ENCODE results near the gene RPS6KA4.

The RPS6KA4 gene

DNA sequence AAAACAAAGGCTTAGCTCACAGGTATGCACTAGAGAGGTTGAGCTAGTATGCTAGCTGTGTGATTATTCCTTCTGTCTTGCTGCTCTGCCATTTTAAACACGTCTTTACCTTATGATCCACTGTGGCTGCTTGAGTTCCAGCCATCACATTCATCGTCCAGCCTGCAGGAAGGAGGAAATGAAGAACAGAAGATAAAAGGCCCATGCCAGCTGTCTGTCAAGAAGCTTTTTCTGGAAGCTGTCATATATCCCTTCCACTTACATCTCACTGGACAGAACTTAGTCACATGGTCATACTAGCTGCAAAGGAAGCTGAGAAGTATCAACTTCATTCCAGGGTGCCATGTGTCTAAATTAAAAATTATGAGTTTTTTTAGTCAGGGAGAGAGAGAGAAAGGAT lies 31.6 kb upstream of the RPS6KA4 start:
- no peak for DNase-seq (ENCODE audit: low spot score)

DNA sequence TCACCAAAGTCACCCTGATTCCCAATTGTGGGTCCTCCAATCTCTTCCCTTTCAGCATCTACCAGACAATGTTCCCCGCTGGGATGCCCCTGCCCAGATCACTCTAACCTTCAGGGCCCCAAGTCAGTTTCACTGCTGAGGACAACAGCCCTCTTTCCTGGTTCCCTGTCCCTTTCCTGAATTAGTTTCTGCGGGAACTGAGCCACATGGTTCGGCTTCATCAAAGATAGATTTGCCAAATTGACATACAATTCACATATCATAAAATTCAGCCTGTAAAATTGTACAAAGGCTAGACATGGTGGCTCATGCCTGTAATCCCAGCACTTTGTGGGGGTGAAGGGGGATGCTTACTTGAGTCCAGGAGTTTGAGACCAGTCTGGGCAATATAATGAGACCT lies 31.0 kb upstream of the RPS6KA4 start:
- no peak for DNase-seq (ENCODE audit: low spot score)

DNA sequence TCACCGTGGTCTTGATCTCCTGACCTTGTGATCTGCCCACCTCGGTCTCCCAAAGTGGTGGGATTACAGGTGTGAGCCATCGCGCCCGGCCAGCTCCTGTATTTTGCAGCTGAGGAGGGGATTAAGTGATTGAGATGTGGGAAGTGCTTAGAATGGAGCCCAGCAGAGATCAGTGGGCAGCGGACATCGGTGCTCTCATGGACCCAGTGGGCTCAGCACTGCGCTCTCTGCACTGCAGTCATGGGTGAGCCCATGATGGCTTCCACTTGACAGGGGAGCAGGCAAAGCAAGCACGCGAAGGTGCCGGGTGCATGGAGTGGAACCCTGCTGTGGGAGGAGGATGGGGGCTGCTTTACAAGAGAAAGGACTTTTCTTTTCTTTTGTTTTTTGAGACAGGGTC lies 28.1 kb upstream of the RPS6KA4 start:
- no peak for DNase-seq (ENCODE audit: low spot score)

DNA sequence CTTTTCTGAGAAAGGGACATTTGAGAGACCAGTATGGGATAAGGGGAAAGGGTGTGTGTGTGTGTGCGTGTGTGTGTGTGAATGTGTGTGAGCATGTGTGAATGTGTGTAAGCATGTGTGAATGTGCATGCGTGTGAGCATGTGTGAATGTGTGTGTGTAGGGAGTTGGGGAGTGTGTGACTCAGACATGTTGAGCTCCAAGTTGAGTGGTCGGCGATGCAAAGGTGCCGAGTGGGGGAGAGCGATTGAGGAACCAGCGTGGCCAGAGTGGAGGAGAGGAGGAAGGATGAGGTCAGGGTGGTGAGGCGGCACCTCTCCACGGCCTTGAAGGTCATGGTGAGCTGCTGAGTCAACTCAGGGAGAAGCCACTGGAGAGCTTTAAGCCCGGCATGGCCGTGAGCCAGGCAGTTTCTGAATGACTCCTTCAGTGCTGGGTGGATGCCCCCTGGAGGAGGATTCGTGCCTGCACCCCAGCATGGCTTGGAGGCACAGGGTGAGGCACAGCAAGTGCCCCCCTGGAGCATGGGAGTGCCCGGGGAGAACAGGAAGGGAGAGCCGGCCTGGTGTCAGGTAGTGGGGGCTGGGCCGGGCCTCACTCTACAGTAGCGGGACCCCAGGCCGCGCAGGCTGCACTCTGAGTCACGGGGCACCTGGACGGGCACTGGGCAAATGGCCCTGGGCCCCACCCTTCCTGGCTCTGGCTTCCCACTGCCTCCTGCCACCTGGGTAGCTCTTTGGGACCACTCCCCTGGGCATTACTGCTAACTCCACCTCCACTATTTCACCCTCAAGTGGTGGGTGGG lies 27.2 kb upstream of the RPS6KA4 start:
- DNase-seq (ENCODE audit: low spot score) = no peak

DNA sequence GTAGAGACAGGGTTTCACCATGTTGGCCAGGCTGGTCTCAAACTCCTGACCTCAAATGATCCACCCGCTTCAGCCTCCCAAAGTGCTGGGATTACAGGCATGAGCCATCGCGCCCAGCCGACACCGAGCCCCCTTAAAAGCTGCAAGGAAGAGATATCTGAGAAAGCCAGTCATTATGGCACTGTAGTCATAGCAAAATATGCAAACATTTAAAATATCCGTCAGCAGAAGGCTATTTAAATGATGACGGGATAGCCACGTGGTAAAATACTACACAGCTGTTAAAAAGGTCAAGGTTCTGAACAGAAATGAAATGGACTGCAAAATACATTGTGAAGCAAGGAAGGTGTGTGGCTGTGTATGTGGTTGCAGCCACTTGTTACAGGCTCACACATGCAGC lies 25.4 kb upstream of the RPS6KA4 start:
- DNase-seq (ENCODE audit: low spot score) = no peak

DNA sequence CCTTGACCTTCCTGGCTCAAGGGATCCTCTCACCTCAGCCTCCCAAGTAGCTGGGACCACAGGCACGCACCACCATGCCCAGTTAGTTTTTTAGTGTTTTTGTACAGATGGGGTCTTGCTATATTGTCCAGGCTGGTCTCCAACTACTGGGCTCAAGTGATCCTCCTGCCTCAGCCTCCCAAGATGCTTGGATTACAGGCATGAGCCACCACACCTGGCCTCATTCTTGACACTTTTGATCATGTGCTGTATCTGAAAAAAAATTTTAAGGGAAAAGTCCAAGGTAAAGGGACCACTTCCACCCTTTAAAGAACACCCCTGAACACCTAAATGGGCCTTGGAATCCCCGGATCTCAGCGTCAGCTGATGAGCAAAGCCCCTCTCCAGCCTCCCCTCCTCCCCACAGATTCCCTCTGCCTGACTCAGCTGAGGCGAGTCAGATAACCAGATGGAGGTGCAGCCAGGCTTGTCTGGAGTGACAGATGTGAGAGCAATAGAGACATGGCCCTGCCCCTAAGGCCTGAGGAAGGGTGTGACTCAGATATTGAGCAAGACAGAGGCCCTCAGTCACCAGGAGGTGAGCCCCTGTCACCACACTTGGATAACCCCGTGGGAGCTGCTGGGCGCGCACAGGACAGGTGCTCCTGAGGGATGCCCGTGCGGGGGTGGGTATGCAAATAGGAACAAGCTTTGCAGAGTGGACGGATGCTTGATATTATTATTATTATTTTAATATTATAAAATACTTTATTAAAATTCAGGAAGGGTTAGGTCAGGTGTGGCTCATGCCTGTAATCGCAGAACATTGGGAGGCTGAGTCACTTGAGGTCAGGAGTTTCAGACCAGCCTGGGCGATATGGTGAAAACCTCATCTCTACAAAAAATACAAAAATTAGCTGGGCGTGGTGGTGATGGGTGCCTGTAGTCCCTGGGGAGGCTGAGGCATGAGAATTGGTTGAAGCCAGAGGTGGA lies 23.9 kb upstream of the RPS6KA4 start:
- DNase-seq (ENCODE audit: low spot score) = no peak

DNA sequence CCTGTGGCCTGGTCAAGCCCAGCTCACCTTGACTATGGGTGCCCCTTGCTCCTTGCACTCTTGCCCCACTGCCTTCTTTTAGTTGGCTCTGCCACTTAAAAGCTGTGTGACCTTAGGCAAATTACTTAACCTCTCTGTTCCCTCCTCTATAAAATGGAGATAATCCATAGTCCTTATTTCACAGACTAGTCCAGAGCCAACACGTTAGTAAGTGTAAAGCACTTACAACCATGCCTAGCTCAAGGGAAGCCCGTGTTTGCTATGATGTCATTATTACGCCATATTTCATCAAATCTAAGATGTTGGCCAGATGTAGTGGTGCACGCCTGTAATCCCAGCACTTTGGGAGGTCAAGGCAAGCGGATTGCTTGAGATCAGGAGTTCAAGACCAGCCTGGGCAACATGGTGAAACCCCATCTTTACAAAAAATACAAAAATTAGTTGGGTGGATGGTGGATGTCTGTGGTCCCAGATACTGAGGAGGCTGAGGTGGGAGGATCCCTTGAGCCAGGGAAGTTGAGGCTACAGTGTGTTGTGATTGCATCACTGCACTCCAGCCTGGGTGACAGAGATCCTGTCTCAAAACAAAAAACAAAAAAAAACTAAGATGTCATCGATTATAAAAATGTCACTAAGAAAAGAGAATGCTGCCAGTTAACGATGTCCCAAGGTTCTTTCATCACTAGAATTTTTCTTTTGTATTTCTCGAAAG lies 21.3 kb upstream of the RPS6KA4 start:
- DNase-seq (ENCODE audit: low spot score) = no peak

DNA sequence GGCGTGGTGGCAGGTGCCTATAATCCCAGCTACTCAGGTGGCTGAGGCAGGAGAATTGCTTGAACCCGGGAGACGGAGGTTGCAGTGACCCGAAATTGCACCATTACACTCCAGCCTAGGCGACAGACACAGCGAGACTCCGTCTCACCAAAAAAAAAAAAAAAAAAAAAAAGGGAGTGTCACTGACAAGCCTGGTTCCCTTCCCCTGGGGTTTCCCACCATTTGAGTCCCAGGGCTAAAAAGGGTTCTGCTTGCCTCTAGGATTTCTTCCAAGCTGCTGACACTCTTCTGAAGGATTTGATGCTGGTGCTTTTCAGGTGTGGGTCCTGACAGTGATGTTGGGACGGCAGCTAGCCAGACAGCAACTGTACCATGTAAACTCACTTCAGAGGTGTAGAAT lies 20.2 kb upstream of the RPS6KA4 start:
- DNase-seq (ENCODE audit: low spot score) = no peak

DNA sequence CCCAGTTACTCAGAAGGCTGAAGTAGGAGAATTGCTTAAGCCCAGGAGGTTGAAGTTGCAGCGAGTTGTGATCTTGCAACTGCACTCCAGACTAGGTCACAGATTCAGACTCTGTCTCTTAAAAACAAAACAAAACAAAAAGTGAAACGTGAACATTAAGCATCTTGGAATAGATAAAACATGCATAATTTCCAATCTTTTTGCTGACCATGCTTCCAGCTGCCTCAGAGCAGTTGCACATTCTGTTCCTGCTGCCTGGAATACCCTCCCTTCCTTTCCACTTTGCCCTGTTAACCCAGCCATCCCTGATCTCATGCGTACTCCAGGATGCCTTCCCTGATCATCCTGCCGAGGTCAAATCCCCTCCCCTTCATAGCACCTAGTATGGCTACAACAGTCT lies 19.7 kb upstream of the RPS6KA4 start:
- DNase-seq (ENCODE audit: low spot score) = no peak

DNA sequence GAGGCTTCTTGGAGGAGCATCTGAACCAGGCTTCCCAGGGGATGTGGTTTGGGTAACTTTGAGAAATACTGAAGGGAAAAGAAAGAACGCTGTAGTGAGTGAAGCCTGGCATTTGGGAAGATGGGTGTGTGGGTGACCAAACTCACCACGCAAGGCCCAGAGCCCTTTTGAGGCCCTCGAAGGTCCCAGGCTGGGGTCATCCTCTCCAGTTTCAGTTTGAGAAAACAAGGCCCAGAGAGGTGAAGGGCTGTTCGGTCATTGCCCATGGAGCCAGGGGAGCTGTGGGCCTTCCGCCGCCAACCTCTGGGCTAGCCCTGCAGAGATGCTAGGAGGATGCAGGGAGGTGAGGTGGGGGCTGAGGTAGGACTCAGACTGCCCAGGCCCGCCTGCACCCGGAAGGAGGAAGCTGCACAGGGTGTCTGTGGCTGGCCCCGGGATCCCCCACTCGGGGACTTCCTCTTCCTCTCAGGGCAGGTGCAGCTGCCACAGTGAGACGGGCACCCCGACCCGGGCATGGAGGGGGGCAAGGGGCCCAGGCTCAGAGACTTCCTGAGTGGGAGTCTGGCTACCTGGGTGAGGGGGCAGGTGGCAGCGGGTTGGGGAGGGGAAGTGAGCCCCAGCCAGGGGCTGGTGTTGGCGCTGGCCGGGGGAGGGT lies 19.1 kb upstream of the RPS6KA4 start, which contains the start of gene CCDC88B:
CCDC88B (plus strand) TSS at position 451 of the 655 bp plus-strand sequence; CDS start at position 514, 63 bp downstream.
- no peak for DNase-seq (ENCODE audit: low spot score)

DNA sequence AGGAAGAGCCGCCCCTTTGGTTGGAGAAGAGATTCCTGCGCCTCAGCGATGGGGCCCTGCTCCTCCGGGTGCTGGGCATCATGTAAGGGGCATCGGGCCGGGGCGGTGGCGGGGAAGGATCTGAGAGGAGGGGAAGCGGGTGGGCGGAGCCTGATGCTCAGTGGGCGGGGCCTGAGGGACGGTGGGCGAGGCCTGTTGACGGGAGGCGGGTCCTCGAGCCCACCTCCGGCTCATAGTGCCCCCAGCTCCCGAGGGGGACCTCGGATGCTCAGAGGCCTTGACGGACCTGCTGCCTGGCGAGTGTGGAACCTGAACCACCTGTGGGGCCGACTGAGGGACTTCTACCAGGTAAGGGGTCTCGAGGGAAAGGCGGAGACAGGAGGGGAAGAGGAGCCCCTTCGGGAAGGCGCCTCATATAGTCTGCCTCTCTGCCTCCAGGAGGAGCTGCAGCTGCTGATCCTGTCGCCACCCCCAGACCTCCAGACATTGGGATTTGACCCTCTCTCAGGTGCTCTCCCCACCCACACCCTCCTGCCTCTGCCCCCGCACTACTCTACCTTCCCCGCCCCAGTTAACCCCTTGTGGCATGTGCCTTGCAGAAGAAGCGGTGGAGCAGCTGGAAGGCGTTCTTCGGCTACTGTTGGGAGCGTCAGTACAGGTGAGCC lies 18.2 kb upstream of the RPS6KA4 start:
- DNase-seq (ENCODE audit: low spot score) = no peak

DNA sequence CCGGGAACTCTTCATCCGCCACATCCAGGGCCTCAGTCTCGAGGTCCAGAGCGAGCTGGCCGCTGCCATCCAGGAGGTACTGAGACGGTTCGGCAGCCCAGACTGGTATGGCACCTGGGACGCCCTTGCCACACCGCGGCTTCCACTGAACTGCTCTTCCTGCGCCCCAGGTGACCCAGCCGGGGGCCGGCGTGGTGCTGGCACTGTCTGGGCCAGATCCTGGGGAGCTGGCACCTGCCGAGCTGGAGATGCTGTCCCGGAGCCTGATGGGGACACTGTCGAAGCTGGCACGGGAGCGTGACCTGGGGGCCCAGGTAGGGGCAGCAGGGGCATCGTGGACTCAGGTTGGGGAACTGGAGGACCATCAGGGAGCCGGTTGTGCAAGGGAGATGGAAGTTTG lies 17.5 kb upstream of the RPS6KA4 start:
- DNase-seq (ENCODE audit: low spot score) = no peak

DNA sequence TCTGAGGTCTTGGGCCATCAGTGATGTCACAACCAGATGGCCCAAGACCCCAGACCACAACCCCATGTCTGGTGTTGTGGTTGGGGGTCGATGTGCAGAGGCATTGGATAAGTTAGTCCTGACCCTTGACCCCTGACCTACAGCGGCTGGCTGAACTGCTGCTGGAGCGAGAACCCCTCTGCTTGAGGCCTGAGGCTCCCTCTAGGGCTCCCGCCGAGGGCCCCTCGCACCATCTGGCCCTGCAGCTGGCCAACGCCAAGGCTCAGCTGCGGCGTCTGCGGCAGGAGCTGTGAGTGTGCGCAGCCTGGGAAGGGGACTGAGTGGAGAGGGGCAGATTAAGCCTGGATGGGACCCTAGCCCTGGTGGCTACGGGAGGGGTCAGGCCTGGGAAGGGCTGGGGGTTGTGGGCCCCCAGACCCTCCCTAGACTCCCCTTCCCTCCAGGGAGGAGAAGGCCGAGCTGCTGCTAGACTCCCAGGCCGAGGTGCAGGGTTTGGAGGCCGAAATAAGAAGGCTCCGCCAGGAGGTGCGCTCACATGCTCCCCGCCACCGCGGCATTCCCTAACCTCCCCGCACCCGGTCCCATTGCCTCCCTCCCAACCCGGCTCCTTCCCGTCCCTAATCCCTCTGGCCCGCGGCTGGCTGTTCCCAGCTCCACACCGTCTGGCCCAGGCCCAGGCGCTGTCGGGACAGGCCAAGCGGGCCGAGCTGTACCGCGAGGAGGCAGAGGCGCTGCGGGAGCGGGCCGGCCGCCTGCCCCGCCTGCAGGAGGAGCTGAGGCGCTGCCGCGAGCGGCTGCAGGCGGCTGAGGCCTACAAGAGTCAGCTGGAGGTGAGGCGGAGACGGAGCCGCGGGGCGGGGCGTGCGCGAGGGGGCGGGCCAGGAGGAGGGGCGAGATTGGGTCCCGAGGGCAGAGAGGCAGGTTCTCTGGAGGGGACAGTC lies 16.8 kb upstream of the RPS6KA4 start:
- DNase-seq (ENCODE audit: low spot score) = peak; percentile 90

DNA sequence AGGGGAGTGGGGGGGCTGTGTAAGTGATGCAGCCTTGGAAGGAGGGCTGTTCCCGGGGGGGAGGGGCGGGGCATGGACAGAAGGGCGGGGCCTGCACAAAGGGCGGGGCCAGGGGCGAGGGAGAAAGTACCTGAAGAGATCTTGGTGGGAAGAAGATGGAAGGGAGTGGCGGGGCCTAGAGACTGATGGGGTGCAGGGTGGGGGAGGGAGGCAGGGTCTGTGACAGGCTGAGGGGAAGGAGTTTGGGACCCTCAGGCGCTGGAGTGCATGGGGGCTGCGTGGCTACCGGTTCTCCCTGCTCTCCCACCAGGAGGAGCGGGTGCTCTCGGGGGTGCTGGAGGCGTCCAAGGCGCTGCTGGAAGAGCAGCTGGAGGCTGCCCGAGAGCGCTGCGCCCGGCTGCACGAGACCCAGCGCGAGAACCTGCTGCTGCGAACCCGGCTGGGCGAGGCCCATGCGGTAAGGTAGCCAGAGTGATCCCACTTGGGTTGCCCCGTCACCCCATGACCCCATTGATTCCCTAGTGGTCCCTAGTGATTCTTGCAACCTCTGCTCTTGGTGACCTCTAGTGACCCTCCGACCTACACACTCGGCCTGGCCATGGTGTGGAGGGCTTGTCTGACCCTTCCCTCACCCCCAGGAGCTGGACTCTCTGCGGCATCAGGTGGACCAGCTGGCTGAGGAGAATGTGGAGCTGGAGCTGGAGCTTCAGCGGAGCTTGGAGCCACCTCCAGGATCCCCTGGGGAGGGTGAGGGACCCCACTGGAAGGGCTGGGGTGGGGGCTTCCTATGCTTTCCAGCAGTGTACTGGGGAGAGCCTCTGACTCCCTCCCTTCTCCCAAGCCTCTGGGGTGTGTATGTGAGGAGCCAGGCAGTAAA lies 15.9 kb upstream of the RPS6KA4 start:
- DNase-seq (ENCODE audit: low spot score) = no peak

DNA sequence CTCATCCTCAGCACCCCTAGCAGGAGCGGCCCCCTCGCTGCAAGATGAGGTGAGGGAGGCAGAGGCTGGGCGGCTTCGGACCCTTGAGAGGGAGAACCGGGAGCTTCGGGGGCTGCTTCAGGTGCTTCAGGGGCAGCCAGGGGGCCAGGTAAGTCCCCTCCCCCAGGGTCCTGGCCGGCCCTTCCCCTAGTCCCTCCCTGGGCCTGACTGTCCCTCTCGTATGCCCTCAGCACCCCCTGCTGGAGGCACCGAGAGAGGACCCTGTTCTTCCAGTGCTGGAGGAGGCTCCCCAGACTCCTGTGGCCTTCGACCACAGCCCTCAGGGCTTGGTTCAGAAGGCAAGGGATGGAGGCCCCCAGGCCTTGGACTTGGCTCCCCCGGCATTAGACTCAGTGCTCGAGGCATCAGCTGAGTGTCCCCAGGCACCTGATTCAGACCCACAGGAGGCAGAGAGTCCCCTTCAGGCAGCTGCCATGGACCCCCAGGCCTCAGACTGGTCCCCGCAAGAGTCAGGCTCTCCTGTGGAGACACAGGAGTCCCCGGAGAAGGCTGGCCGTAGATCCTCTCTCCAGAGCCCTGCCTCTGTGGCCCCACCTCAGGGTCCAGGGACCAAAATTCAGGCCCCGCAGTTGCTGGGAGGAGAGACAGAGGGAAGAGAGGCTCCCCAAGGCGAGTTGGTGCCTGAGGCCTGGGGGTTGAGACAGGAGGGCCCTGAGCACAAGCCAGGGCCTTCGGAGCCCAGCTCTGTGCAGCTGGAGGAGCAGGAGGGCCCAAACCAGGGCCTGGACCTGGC lies 15.0 kb upstream of the RPS6KA4 start:
- DNase-seq (ENCODE audit: low spot score) = no peak

DNA sequence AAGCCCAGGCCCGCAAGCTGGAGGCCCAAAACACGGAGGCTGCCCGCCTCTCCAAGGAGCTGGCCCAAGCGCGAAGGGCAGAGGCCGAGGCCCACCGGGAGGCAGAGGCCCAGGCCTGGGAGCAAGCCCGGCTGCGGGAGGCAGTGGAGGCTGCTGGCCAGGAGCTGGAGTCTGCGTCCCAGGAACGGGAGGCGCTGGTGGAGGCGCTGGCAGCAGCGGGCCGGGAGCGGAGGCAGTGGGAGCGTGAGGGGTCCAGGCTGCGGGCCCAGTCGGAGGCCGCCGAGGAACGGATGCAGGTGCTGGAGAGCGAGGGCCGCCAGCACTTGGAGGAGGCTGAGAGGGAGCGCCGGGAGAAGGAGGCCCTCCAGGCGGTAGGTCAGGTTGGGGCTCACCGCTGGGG lies 14.2 kb upstream of the RPS6KA4 start:
- no peak for DNase-seq (ENCODE audit: low spot score)

DNA sequence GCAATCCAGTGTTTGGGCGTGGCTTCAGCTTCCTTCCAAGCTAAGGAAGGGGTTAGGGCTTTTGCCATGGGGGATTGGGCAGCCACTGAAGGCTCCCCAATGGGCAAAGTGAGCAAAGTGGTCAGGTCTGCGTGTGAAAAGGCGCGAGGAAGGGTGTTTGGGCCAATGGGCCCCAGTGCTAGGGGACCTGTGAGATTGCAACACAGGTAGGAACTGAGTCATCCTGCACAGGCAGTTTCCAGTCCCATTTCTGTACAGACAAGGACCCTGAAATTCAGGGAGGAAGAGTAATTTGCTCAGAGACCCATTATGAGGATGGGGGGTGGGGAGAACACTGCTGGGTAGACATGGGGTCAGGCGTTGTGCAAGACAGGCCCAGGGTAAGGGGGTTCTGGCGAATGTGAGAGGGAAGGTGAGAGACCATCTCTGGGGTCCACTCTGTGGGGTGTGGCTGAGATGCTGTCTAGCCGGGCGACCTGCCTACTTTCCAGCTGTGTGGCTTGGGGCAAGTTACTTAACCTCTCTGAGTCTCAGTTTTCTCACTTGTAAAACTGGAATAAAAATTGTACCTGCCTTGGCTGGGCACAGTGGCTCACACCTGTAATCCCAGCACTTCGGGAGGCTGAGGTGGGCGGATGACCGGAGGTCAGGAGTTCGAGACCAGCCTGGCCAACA lies 11.6 kb upstream of the RPS6KA4 start:
- no peak for DNase-seq (ENCODE audit: low spot score)
